GM23338 (cell line): ENCODE measurements around the gene ASPSCR1. TPM values are rescaled to one million over a fixed set of nuclear protein-coding genes. Genes with fewer than 3 reads are reported as not detected.

ENCODE experiments used
- ATAC-seq: fragments of 200-7000 bp; cut with Tn5 transposase; 3 replicates; pipeline ENCODE4 v1.9.1; 2020
- DNase-seq: peaks from one replicate; pipeline ENCODE4 v3.0.0-alpha.2; 2015; ENCODE audit warnings: low spot score
- H2AFZ ChIP-seq: fragments of 200-600 bp; sonication (generic); 2 replicates; pipeline ENCODE4 v1.8.0; 2016; ENCODE audit warnings: antibody characterized with exemption, mild to moderate bottlenecking, moderate library complexity
- H3F3A ChIP-seq: fragments of 200-600 bp; sonication (generic); replicated peaks from 2 replicates; pipeline ENCODE4 v1.8.0; 2017; ENCODE audit warnings: antibody characterized with exemption, mixed run types, low read depth
- H3K27ac ChIP-seq: fragments of 200-600 bp; sonication (generic); 2 replicates; pipeline ENCODE4 v1.6.1; 2016; ENCODE audit warnings: low read depth
- H3K27me3 ChIP-seq: fragments of 200-600 bp; sonication (generic); 2 replicates; pipeline ENCODE4 v1.8.0; 2016; ENCODE audit warnings: mild to moderate bottlenecking, mixed run types, moderate library complexity; ENCODE audit not compliant: insufficient read depth
- H3K36me3 ChIP-seq: fragments of 200-600 bp; sonication (generic); 2 replicates; pipeline ENCODE4 v1.8.0; 2016; ENCODE audit warnings: mild to moderate bottlenecking; ENCODE audit not compliant: insufficient read depth
- H3K4me1 ChIP-seq: fragments of 200-600 bp; sonication (generic); 2 replicates; pipeline ENCODE4 v1.8.0; 2016; ENCODE audit warnings: mild to moderate bottlenecking, moderate library complexity; ENCODE audit not compliant: insufficient read depth
- H3K4me2 ChIP-seq: fragments of 200-600 bp; sonication (generic); 2 replicates; pipeline ENCODE4 v1.7.1; 2017; ENCODE audit warnings: mixed run types
- H3K4me3 ChIP-seq: fragments of 200-600 bp; sonication (generic); 2 replicates; pipeline ENCODE4 v1.6.1; 2016; ENCODE audit warnings: mixed run types
- H3K79me2 ChIP-seq: fragments of 200-600 bp; sonication (generic); replicated peaks from 2 replicates; pipeline ENCODE4 v1.8.0; 2017; ENCODE audit warnings: mild to moderate bottlenecking; ENCODE audit not compliant: insufficient read depth
- H3K9me2 ChIP-seq: fragments of 200-600 bp; sonication (generic); 2 replicates; pipeline ENCODE4 v1.8.0; 2017; ENCODE audit not compliant: insufficient read depth
- H4K20me1 ChIP-seq: fragments of 200-600 bp; sonication (generic); replicated peaks from 2 replicates; pipeline ENCODE4 v1.8.0; 2017; ENCODE audit warnings: mild to moderate bottlenecking; ENCODE audit not compliant: insufficient read depth
- H3K27ac Mint-ChIP-seq: 2 replicates; pipeline ENCODE4 v1.8.0; 2020; ENCODE audit warnings: inconsistent platforms, mild to moderate bottlenecking, moderate library complexity, mixed read lengths
- H3K27me3 Mint-ChIP-seq: 3 replicates; pipeline ENCODE4 v1.8.0; 2022; ENCODE audit warnings: low read depth, mild to moderate bottlenecking, moderate library complexity, mixed read lengths, inconsistent platforms; ENCODE audit not compliant: insufficient read depth, poor library complexity
- H3K36me3 Mint-ChIP-seq: 3 replicates; pipeline ENCODE4 v1.8.0; 2021; ENCODE audit warnings: low read depth, mild to moderate bottlenecking, inconsistent platforms, moderate library complexity, mixed read lengths
- H3K4me1 Mint-ChIP-seq: 3 replicates; pipeline ENCODE4 v1.8.0; 2020; ENCODE audit warnings: mild to moderate bottlenecking, inconsistent platforms, mixed read lengths
- H3K4me3 Mint-ChIP-seq: 3 replicates; pipeline ENCODE4 v1.8.0; 2021; ENCODE audit warnings: moderate library complexity, mild to moderate bottlenecking, inconsistent platforms, mixed read lengths
- H3K9me3 Mint-ChIP-seq: 3 replicates; pipeline ENCODE4 v1.8.0; 2020; ENCODE audit warnings: moderate library complexity, mild to moderate bottlenecking, inconsistent platforms, mixed read lengths
- CREB1 ChIP-seq: fragments of 250-450 bp; sonication (Bioruptor Pico); IDR thresholded peaks from 2 replicates; pipeline ENCODE4 v1.5.0; 2020; ENCODE audit warnings: low read depth, mild to moderate bottlenecking, moderate library complexity
- CTCF ChIP-seq, 2 experiments: fragments of 200-600 bp in 1 of 2; sonication (generic) in 1 of 2; conservative IDR thresholded peaks; 2 replicates each; pipeline versions ENCODE4 v1.5.1 to v1.6.1; 2016 to 2017; ENCODE audit warnings: antibody characterized with exemption in 2 of 2, low read depth in 2 of 2, mild to moderate bottlenecking in 2 of 2, moderate library complexity in 1 of 2
- EZH2 ChIP-seq: fragments of 200-600 bp; sonication (generic); IDR thresholded peaks from one replicate; pipeline ENCODE4 v1.8.0; 2017; ENCODE audit warnings: antibody characterized with exemption, mild to moderate bottlenecking, low read depth; ENCODE audit not compliant: unreplicated experiment
- POLR2AphosphoS5 ChIP-seq: IDR thresholded peaks from 2 replicates; pipeline ENCODE4 v1.6.1; 2016; ENCODE audit warnings: antibody characterized with exemption, low read depth
- REST ChIP-seq: IDR thresholded peaks from one replicate; pipeline ENCODE4 v1.6.1; 2018; ENCODE audit warnings: antibody characterized with exemption; ENCODE audit not compliant: unreplicated experiment
- STAT1 ChIP-seq: IDR thresholded peaks from one replicate; pipeline ENCODE4 v1.6.1; 2016; ENCODE audit warnings: antibody characterized with exemption; ENCODE audit not compliant: unreplicated experiment
- ZNF462 ChIP-seq: fragments of 250-450 bp; sonication (Bioruptor Pico); IDR thresholded peaks from 2 replicates; pipeline ENCODE4 v1.5.0; 2020; ENCODE audit warnings: mild to moderate bottlenecking, moderate library complexity
- polyA plus RNA-seq: library from polyadenylated mRNA; unstranded; fragments of >200 nt; fragmentation: Nextera tagmentation; extraction: Ambion mirVana; gene quantifications from 2 replicates; pipeline ENCODE4 v1.2.1, GENCODE V29; 2016
- total RNA-seq: library from RNA; depleted of rRNA; stranded (reverse); fragments of >200 nt; shearing (Covaris generic); gene quantifications from 2 replicates; pipeline ENCODE4 v1.2.3, GENCODE V29; 2014

ASPSCR1 gene
- total and polyA plus RNA-seq, 2 experiments from 2014 or later, result 44.2 to 46.9 TPM

GRCh38 chr17:82031885-82032627 is 54.6 kb downstream of the ASPSCR1 start:
- Mint-ChIP-seq H3K27ac (no peak overlapping the region), H3K4me1 (peaks cover 19% of the 10 kb centered on the region), H3K27me3 (peaks cover 12% of the 10 kb centered on the region), H3K4me3 (peak overlapping the region; percentile 75), H3K36me3 (peaks cover 3% of the 10 kb centered on the region; the same call in 2 of the 3 replicates), H3K9me3 (no peaks in the 10 kb centered on the region)
- Histone ChIP-seq H3F3A (peaks cover 18% of the 10 kb centered on the region), H3K4me1 (peaks cover 9% of the 10 kb centered on the region; the same call in 1 of the 2 replicates), H3K4me2 (peak overlapping the region; percentile 92), H3K4me3 (peak overlapping the region; percentile 79), H4K20me1 (no peaks in the 10 kb centered on the region; the same call in 1 of the 2 replicates), H3K27me3 (no peaks in the 10 kb centered on the region), H3K9me2 (no peaks in the 10 kb centered on the region), H3K27ac (no peak overlapping the region), H2AFZ (no peak overlapping the region), H3K36me3 (no peaks in the 10 kb centered on the region), H3K79me2 (peaks cover 8% of the 10 kb centered on the region; the same call in 1 of the 2 replicates)
- ATAC-seq, result peak; percentile 54
- DNase-seq, result peak; percentile 86
- TF ChIP-seq EZH2, result no peak
- TF ChIP-seq POLR2AphosphoS5, result peak; percentile 49; the same call in 1 of the 2 replicates

GRCh38 chr17:82033359-82034085 is 56.1 kb downstream of the ASPSCR1 start:
- Histone ChIP-seq H3K79me2 (peaks cover 8% of the 10 kb centered on the region; the same call in 1 of the 2 replicates), H3K9me2 (no peaks in the 10 kb centered on the region), H3K36me3 (no peaks in the 10 kb centered on the region), H4K20me1 (no peaks in the 10 kb centered on the region; the same call in 1 of the 2 replicates), H3K4me1 (peaks cover 9% of the 10 kb centered on the region; the same call in 1 of the 2 replicates), H3K4me2 (no peak overlapping the region), H3F3A (peaks cover 21% of the 10 kb centered on the region), H3K27me3 (no peaks in the 10 kb centered on the region), H3K4me3 (peak overlapping the region; percentile 79), H2AFZ (no peak overlapping the region), H3K27ac (no peak overlapping the region)
- Mint-ChIP-seq H3K4me3 (peak overlapping the region; percentile 75), H3K4me1 (peaks cover 23% of the 10 kb centered on the region), H3K36me3 (peaks cover 3% of the 10 kb centered on the region; the same call in 2 of the 3 replicates), H3K27ac (no peak overlapping the region), H3K9me3 (no peaks in the 10 kb centered on the region), H3K27me3 (peaks cover 9% of the 10 kb centered on the region)
- DNase-seq, result no peak
- ATAC-seq, result no peak
- no peak for TF ChIP-seq CREB1 (CRISPR knock-in tag)
- no peak for TF ChIP-seq POLR2AphosphoS5
- no peak for TF ChIP-seq ZNF462
- no peak for TF ChIP-seq REST
- TF ChIP-seq CTCF (conservative IDR thresholded peaks at IDR 0.05; ENCODE audit: low read depth in 2 of 2), result no peak
- TF ChIP-seq STAT1, result no peak
